Kasumi-1 (cell line): ENCODE results near the gene SPOCD1.

Experiments
- DNase-seq, 2 experiments: peaks; one replicate each; lab custom pipeline; 2025; lab: John Stamatoyannopoulos, UW

Gene SPOCD1

DNA sequence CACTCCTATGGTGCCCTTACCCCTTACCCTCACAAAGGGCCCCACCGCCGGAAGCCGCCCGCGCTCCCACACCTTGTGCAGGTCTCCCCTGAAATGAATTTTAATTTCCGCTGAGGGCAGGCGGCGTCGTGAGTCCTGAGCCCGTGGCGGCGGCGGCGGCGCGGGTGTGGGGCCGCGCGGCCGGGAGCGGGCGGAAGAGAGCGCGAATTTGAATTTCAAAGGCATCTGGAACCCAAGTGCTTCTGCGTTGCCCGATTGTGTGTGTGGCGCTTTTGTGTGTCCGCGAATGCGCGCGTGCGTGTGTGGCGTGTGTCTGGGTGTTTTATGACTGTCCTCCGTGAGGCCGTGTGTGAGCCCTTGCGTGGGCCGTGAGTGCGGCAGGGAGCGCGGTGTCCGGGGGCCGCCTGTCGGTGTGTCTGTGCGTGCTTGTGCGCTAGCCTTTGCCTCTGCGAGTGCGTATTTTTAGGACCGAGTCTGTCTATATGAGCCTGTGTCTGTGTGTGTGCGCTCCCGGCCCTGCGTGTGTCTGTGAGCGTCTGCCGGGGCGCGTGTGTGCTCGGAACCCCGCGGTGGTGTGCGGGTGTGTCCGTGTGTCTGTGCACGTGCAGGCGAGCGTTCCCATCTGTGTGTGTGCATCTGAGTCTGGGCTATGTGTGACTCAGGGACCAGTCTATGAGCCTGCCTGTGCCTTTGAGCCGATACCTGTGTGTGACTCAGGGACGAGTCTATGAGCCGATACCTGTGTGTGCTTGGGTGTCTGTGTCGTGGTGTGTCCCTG lies 43.7 kb downstream of the SPOCD1 start:
- no peak for DNase-seq

- DNase-seq = no peak
These were observed 46.0 kb downstream of the SPOCD1 start for GRCh38 chr1:31769720-31770390.

- peak; percentile 10 to 14 for DNase-seq
These were observed 46.7 kb downstream of the SPOCD1 start for GRCh38 chr1:31768939-31769704.

DNA sequence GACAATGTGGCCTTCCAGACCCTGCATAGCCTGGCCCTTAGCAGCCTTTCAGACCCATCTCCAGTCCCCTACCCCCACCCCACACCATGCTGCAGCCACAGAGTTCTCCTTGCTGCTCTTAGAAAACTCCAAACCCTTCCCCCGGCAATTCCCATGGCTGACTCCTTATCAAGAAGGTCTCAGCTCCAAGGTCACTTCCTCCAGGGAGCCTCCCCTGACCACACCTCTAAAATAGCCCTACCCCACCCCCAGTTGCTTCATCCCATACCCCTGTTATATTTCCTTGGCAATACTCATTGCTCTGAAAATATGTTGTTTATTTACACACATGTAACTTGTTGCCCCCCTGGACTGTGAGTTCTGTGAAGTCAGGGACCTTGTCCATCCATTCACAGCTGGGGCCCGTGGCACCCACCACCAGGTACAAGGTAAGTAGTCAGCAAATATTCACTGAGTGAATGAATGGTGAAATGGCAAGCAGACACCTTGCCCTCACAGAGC lies 47.4 kb downstream of the SPOCD1 start:
- DNase-seq = no peak

GRCh38 chr1:31767225-31767624 lies 48.6 kb downstream of the SPOCD1 start:
- DNase-seq = no peak

DNA sequence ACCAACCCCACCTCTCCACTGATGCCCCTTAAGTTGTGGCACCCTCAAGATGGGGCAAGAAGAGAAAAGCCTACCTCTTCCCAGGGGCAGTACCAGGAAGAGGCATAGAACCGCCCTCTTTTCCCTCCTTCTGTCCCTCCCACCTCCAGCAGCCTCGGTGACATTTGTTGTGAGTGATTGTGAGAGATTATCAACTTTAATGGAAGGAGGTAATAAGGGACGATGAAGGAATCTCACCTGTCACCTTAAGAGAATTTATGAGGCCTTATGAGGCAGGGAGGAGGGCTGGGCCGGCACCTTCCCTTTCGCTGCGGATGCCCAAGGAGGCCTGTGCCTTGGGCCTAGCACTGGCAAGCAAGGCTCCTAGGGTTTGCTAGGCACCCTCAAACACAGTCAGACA lies 50.3 kb downstream of the SPOCD1 start:
- DNase-seq = no peak

DNA sequence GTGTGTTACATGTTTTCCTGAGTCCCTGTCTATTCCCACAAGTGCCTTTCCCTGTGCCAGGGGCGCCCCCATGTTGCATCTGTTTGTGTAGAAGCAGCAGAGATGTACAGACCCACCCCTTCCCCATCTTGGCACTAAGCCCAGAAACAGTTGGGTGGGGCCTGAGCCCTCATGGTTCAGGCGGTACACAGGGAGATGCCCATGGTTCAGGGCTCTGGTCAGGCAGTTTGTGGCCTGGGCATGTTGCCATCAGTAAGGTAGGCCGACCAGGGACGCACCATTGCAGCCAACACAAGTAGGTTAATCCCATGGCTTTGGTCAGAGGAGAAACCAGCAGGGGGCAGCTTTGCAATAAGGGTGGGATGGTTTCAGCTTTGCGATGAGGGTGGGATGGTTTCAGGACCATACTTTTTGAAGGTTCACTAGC lies 50.8 kb downstream of the SPOCD1 start:
- no peak for DNase-seq

DNA sequence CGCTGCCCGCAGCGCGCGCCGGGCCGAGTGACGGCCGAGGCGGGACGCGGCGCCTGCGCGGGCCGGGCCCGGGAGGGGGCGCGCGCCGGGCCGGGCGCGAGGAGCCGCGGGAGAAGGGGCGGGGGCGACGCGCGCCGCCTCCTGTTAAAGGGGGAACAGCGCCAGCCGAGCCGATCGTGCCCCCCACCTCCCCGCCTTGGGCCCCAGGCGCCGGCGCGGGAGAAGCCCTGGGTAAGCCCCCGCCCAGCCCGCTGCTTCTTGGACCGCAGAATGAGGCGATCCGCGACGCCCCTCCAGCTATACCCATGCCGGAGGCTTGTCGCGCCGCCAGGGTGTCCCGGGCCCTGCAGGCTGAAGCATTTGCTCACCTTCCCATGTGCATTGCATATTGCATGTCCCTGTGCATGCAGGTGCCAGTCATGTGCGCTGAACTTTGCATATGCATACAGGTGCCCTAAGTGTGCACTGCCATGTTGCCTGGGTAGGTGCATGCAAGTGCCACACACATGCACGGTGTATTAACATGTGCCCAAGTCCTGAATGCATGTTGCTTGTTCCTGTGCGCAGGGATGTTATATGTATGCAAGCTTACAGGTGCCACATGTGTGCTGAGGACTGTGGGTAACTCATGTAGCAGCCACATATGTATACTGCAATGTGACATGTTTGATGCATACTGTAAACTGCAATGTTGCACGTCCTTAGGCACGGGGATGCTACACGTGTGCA lies 51.3 kb downstream of the SPOCD1 start, which contains the start of gene ADGRB2:
ADGRB2 (minus strand) TSS at position 29 of the 729 bp plus-strand sequence. CDS start 7,119 bp downstream, outside the sequence.
- no peak for DNase-seq

DNA sequence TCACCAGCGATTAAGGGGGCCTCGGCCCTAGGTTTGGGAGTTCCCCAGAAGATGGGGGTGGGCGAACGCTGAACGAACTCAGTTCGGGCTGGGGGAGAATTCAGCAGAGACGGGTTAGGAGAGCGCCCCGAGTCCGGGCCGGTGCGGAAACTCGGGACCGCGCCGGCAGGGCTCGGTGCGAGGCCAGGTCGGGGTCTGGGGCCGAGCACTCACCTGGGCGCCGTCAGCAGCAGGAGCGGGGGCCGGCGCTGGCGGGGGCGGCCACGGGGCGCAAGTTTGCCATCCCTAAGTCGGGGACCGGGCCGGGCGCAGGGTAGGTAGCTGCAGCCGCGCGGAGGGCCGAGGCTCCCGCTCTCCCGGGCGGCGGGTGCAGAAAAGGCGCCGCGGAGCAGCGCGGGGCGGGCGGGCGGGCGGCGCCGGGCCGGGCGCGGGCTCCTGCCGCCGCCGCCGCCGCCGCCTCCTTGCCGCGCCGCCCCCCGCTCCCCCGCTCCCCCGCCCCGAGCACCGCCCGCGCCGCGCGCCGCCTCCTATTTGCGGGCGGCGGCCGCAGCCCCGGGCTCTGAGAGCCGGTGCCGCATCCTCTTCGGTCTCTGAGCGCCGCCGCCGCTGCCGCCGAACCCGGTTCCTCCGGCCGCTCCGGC lies 52.0 kb downstream of the SPOCD1 start:
- DNase-seq = no peak

DNA sequence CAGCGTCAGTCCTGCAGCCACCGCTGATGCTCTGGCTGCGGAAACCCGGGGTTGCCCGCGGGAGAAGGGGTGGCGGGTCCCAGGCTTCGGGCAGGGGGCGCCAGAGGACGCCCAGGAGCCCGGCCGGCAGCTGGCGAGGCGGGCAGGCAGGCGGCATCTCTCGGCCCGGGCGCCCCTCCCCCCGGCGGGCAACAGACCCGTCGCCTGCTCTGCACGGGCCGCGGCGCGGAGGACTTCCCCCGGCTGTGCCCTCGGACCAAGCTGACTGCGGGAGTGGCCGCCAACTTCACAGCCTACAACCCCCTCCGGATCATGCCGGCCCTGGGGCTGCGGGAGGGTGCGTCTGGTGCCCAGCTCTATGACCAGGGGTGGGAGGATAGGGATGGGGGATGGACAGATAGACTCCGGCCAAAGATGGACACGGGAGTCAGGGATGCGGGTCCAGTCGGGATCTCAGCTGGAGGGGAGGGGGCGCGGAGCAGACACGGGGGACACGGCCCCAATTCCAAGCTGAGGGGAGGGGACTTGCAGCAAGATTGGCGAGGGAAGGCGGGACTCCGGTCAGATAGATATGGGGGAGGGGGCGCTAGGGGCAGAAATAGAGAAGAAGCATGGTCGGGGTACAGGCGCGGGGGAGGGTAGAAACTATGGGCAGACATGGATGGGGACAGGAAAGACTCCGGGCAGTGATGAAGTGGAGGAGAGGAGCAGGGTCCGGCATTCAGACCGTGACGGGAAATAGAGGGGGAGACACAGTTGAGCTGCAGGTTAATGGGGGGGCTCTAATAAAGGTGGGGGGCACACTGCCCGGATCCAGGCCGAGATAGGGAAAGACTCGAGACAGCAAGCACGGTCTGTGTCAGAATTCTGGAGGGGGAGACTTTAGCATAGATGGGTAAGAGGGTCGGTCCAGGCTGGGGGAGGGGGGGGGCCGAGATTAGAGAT lies 52.8 kb downstream of the SPOCD1 start:
- peak; percentile 16 to 38 for DNase-seq

- DNase-seq = no peak
These were observed 53.5 kb downstream of the SPOCD1 start for GRCh38 chr1:31762323-31762722.

GRCh38 chr1:31761883-31762282 lies 53.9 kb downstream of the SPOCD1 start:
- DNase-seq = no peak

DNA sequence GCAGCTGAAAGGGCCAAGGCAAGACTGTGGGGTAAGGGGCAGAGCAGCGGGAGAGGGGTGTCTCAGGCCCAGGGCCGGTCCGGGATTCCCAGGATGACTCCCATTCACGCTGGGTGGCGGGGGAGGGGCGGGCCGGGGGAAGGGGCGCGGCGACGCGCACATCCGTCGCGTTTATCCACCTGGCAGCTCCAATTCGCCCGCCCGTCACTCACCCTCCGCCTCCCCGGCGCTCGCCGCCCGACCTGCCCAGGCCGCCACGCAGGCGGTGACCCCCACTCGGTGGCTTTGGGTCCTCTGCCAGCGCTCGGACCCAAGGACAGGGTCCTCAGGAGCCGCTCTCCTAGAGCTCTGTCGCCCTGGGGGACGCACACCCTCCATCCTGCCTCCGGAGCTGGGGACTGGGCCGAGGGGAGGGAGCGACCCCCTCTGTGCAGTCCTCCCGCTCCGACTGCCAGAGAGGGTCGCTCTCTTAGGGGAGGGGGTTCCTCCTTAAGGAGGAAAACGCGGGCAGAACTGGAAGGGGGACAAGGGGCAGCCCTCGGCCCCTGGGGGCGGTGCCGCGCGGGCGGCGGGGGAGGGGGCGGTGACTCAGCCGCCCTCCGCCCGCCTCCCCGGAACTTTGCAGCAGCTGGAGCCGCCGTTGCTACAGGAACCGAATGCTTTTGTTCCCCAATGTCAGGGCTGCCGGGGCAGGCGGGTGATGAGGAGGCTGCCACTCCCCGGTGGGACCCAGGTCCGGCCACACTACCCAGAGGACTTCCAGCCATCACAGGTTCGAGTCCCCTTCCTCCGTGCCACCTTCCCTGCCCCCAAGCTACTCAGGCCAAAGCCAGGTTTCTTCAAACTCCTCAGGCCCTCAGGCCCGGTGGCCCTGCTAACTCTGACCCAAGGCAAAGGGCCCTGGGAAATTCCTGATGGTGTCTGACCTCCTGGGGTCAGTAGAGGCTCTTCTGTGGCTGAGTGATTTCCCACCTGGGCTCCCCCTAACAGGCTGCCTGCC lies 55.1 kb downstream of the SPOCD1 start:
- DNase-seq = peak; percentile 57 to 67

DNA sequence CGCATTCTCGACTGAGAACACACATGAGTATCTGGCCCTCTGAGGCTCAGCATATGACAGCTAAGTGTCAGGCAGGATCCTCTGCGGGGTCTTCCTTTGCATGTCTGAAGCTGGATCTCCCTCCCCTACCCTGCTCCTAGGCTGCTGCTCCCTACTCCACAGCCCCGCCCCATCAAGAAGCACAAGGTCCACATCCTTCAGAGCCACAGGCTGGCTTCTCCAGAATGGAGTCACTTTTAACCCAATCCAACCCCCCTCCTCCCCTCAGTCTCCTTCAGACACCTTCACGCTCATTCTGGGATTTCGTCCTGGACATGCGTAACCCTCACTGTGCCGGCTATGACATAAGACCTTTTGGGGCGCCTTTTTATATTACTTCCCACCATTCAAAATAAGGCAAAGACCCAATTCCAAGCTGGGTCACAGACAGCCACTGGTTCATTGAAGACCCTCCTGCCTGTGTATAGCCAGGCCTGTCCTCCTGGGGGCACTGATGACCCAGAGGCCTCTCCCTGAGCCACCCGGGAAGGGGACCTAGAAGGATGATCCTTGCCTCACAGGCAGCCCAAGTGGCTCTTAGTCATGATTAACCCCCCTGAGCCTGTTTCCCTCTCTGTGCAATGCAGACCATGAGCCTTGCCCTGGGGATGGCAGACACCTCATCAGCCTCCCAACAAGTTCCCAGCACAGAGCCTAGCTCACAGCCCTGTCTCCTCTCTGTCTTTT lies 56.4 kb downstream of the SPOCD1 start:
- no peak for DNase-seq

DNA sequence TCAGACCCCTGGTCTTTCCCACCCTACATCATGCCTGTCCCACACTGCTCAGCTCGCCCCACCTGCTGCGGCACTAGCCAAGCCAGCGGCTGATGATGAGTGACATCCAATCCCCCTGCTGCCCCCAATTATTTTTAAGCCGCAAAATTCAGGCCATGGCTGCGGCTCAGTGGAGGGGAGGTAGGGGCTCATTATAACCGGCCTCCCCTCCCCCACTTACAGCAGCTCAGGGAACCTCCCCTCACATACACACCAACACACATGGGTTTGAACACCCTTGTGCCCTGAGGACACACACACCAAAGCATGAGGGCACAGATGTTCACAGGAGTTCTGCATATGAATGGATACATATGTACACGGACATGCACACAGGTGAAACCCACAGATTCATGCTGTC lies 57.0 kb downstream of the SPOCD1 start:
- DNase-seq = no peak

DNA sequence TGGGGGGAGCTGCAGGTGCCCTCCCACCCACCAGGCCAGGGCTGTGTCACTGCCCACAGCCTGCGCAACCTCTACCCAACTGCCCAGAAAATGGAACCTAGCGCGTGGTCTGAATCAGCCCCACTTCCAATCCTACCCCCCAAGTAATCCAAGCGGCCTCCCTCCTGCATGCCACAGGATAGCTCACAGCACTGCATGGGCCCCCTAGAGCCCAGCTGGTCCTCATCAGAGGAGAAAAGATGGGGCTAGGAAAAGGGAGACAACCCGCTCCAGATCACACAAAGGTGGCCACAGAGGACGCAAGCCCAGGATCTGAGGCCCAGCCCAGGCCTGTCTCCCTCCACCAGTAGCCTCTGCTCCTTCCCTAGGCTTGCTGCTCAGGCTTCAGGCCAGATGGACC lies 57.8 kb downstream of the SPOCD1 start:
- no peak for DNase-seq

DNA sequence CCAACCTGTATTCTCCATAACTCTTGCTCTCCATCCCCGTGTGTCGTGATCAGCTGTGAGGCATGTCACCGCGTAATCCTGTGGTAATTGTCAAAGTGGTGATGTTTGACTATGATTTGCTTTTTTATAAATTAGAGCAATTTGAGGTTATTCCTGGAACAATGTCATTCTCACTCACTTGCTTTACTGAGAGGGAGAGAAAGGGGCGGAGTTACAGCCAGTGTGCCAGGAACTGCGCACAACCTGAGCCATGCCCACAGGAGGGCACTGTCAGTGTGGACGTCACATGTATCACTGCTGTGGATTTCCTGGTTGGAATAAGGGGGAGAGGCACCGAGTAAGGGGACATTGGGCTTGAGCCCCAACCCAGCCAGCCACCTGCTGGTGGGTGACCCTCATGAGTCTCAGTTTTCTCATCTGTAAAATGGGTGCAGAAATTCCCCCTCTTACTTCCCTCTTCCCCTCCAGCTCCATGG lies 58.6 kb downstream of the SPOCD1 start:
- DNase-seq = no peak

GRCh38 chr1:31756578-31756977 lies 59.2 kb downstream of the SPOCD1 start:
- DNase-seq = no peak
